Lung (tissue), 12 donors: ENCODE measurements around the gene GNB5. TPM values are rescaled to one million over a fixed set of nuclear protein-coding genes. Genes with fewer than 3 reads are reported as not detected.

Experiments used
- ATAC-seq: fragments of 200-7000 bp; cut with Tn5 transposase; one replicate; pipeline ENCODE4 v1.9.1; 2020; ENCODE audit warnings: moderate number of reproducible peaks; ENCODE audit not compliant: insufficient read depth, low FRiP score
- DNase-seq, 3 donors: peaks; one replicate each; pipeline ENCODE4 v3.0.0-alpha.2; 2013 to 2017
- H3K27ac ChIP-seq, 2 donors: one replicate each; pipeline ENCODE4 v1.5.1; 2013; ENCODE audit warnings: mild to moderate bottlenecking in 2 of 2, moderate library complexity in 2 of 2, control low read depth in 1 of 2, inconsistent platforms in 1 of 2, low read depth in 1 of 2, low read length in 1 of 2
- H3K27me3 ChIP-seq, 3 donors: one replicate each; pipeline ENCODE4 v1.5.1; 2013; ENCODE audit warnings: low read length in 2 of 3; ENCODE audit not compliant: control insufficient read depth in 3 of 3, insufficient read depth in 3 of 3
- H3K36me3 ChIP-seq, 4 donors: one replicate each; pipeline ENCODE4 v1.5.1; 2013; ENCODE audit warnings: low read length in 4 of 4, mild to moderate bottlenecking in 1 of 4, moderate library complexity in 1 of 4; ENCODE audit not compliant: control insufficient read depth in 4 of 4, insufficient read depth in 4 of 4
- H3K4me1 ChIP-seq, 5 donors: one replicate each; pipeline ENCODE4 v1.5.1; 2013; ENCODE audit warnings: low read length in 5 of 5, mild to moderate bottlenecking in 2 of 5, moderate library complexity in 1 of 5; ENCODE audit not compliant: control insufficient read depth in 5 of 5, insufficient read depth in 5 of 5
- H3K4me3 ChIP-seq: one replicate; pipeline ENCODE4 v1.5.1; 2013; ENCODE audit warnings: mild to moderate bottlenecking, control low read depth, moderate library complexity
- H3K9ac ChIP-seq, 2 donors: one replicate each; pipeline ENCODE4 v1.5.1; 2013; ENCODE audit warnings: low read length in 2 of 2, control low read depth in 1 of 2; ENCODE audit not compliant: insufficient read depth in 1 of 2
- H3K9me3 ChIP-seq, 4 donors: one replicate each; pipeline ENCODE4 v1.5.1; 2013; ENCODE audit warnings: low read length in 3 of 4, mild to moderate bottlenecking in 1 of 4, moderate library complexity in 1 of 4; ENCODE audit not compliant: control insufficient read depth in 4 of 4, insufficient read depth in 3 of 4
- CTCF ChIP-seq: IDR thresholded peaks from 2 replicates; pipeline ENCODE4 v1.5.1; 2012; ENCODE audit warnings: mild to moderate bottlenecking; ENCODE audit errors: control extremely low read depth, extremely low read depth
- WGBS, 2 donors: extraction: QIAGEN DNeasy Blood & Tissue Kit; methylation state at CpG; one replicate each; pipeline ENCODE4 v1.1.7; 2013; 5-methylcytosine and 5-hydroxymethylcytosine counted together
- polyA plus RNA-seq, 2 donors: library from polyadenylated mRNA; stranded (reverse); fragments of 200-250 nt; gene quantifications; one replicate each; pipeline ENCODE4 v1.2.1, GENCODE V29; 2013
- total RNA-seq, 2 donors: library from RNA; depleted of rRNA in 1 of 2; stranded (reverse); fragments of >200 nt in 1 of 2; gene quantifications; one replicate each; pipeline ENCODE4 v1.2.1, GENCODE V29; 2014 to 2021
- donor health status: control.
- donor health status: control.
- donor health status: Bipolar disorder and iron deficiency.
- donor health status: healthy.
- donor health status: DM: yes; HTN: yes; CAD: no.

Gene GNB5
- total and polyA plus RNA-seq, 4 donors: 8.0 to 21.5 (median 11.2) TPM

- Histone ChIP-seq H3K9ac (no peak overlapping the region), H3K4me1 (peaks cover 0 to 1% (median 0%) of the 10 kb centered on the region in 5 donors), H3K4me3 (no peak overlapping the region), H3K9me3 (no peaks in the 10 kb centered on the region), H3K27ac (no peak overlapping the region), H3K27me3 (no peaks in the 10 kb centered on the region), H3K36me3 (peaks cover 0 to 14% (median 5%) of the 10 kb centered on the region in 4 donors)
- 71 to 75% methylated on average over 2 of the region's 2 CpGs for WGBS, 2 donors
- peak; percentile 43 for ATAC-seq
- peak; percentile 47 for TF ChIP-seq CTCF
- DNase-seq: peak; percentile 37 to 52 (median 44)
These were observed 17.2 kb upstream of the GNB5 start for GRCh38 chr15:52208306-52208946.

- no peak overlapping the region for H3K4me3 ChIP-seq
- no peak overlapping the region for H3K27ac ChIP-seq
- no peaks in the 10 kb centered on the region for H3K4me1 ChIP-seq
- WGBS, 2 donors: 53 to 55% methylated on average over 1 of the region's 1 CpG
- H3K9ac ChIP-seq: no peak overlapping the region
- ATAC-seq (no peak), DNase-seq (no peak)
- H3K27me3 ChIP-seq: no peaks in the 10 kb centered on the region
- TF ChIP-seq CTCF: no peak
- peaks cover 0 to 11% (median under 1%) of the 10 kb centered on the region in 4 donors for H3K36me3 ChIP-seq
- H3K9me3 ChIP-seq: no peaks in the 10 kb centered on the region
These were observed 16.0 kb upstream of the GNB5 start for GRCh38 chr15:52207191-52207590.

GRCh38 chr15:52206446-52206845 is 15.3 kb upstream of the GNB5 start:
- no peak for DNase-seq
- Histone ChIP-seq H3K27ac (no peak overlapping the region), H3K9ac (no peak overlapping the region), H3K27me3 (no peaks in the 10 kb centered on the region), H3K9me3 (no peaks in the 10 kb centered on the region), H3K4me3 (no peak overlapping the region), H3K36me3 (peaks cover 0 to 9% (median under 1%) of the 10 kb centered on the region in 4 donors), H3K4me1 (no peaks in the 10 kb centered on the region)
- TF ChIP-seq CTCF: no peak
- ATAC-seq: no peak
- WGBS, 2 donors: 86 to 88% methylated on average over 2 of the region's 2 CpGs

GRCh38 chr15:52204657-52205056 is 13.5 kb upstream of the GNB5 start:
- Histone ChIP-seq H3K36me3 (peaks cover 0 to 7% (median 0%) of the 10 kb centered on the region in 4 donors), H3K27me3 (no peaks in the 10 kb centered on the region), H3K9me3 (no peaks in the 10 kb centered on the region), H3K27ac (no peak overlapping the region), H3K4me1 (no peaks in the 10 kb centered on the region), H3K9ac (no peak overlapping the region), H3K4me3 (no peak overlapping the region)
- 97 to 99% methylated on average over 20 of the region's 20 CpGs for WGBS, 2 donors
- DNase-seq (no peak), ATAC-seq (no peak)
- no peak for TF ChIP-seq CTCF
